NCI-H146 treated with DMSO at 0.1 percent for 48 hours (cell line): Measurements from ENCODE around the gene TANC1.
"Not testable (repeated sequence)": the region's sequence is repeated elsewhere in the genome, so short reads cannot be mapped to it uniquely, and the experiment has no call there.

Experiments used
- DNase-seq: peaks from one replicate; lab custom pipeline; 2025; ENCODE audit not compliant: unreplicated experiment; lab: John Stamatoyannopoulos, UW

Gene TANC1

GRCh38 chr2:159022019-159022418 is 53.6 kb downstream of the TANC1 start:
- DNase-seq: no peak

- DNase-seq: no peak
These were observed 57.7 kb downstream of the TANC1 start for GRCh38 chr2:159026170-159026569.

- DNase-seq: no peak
These were observed 60.3 kb downstream of the TANC1 start for GRCh38 chr2:159028776-159029175.

DNA sequence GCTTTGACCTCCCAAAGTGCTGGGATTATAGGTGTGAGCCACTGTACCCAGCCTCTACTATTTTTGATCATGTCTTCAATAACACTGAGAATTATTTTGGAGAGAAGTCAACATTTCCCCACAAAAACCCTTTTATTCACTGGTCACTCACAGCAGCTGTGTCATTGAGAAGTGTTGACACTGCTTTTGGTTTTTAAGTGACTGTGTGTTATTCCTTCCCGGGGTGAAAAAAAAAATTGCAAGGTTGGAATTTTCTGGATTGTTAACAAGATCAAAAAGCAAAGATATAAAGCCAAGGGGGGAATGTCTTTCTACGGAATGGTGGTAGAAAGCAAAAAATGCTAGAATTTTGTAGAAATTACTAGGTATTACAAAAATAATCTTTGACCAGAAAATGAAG is 61.5 kb downstream of the TANC1 start:
- DNase-seq: no peak

GRCh38 chr2:159030674-159031380 is 62.4 kb downstream of the TANC1 start:
- no peak for DNase-seq

GRCh38 chr2:159032146-159032545 is 63.7 kb downstream of the TANC1 start:
- DNase-seq: no peak

- no peak for DNase-seq
These were observed 64.1 kb downstream of the TANC1 start for GRCh38 chr2:159032580-159032979.

DNA sequence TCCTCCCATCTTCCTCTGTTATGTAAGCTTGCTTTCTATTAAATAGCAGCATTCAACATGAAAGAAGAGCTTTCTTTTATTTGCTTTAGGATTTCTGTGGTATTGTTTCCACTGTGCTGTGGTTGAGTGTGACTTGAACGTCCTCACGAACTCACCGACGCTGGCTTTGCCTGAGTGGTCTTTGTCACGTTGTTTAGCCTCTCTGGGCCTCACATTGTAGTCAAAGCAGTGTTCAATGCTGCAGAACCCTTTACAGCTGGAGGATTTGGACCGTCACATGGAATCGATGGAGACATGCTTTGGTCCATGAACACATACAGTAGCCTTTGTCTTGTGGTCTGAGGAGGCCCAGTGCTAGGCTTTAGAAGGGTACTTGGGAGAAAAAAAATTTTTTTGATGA is 66.3 kb downstream of the TANC1 start:
- no peak for DNase-seq

DNA sequence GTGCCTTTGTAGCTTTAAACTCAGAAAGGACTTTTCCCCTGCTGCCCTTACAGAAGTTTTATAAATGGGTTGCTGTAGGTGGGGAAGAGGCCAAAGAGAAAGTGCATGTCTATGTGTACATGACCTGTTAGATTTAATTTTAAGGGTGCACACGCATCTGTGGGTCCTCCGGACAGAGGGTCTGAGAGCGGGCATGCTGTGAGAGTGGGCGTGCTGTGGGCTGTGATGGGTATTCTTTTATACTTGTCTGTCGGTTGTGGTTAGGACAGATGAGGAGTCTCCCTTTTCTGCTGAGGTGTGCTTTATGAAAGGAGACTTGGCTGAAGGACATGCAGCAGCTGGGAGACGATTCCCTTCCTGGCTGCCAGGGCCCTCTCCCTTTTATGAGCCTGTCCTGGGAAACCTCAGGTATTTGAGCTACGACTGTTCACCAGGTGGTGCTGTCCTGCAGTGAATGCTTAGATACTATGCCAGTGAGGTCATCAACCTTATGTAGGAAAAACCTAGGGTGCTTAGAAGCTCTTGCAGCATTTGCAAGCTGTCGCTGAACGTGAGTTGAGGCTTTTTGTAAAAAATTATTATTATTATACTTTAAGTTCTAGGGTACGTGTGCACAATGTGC is 67.5 kb downstream of the TANC1 start:
- no peak for DNase-seq

GRCh38 chr2:159036461-159036860 is 68.0 kb downstream of the TANC1 start:
- DNase-seq: not testable (repeated sequence)

GRCh38 chr2:159041328-159041727 is 72.9 kb downstream of the TANC1 start:
- not testable (repeated sequence) for DNase-seq

GRCh38 chr2:159042115-159042850 is 73.8 kb downstream of the TANC1 start:
- DNase-seq: no peak

DNA sequence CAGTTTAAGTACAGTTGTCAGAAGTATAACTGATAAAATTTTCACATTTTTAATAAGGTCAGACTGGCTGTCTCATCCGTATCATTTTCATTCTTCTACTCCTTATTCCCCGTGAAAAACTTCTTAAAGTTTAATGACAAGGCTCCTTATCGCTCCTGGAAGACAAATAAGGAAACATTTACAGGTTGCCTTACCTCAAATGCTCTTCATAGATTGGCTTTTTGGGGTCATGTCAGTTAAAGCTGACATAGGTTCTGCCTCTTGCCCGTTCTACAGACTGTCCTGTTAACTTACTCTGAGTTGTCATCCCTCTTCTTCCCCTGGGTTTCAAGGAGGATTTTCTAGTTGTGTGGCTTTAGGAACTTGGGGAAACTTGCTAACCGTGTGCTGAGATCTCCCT is 75.3 kb downstream of the TANC1 start:
- no peak for DNase-seq

GRCh38 chr2:159044804-159045286 is 76.4 kb downstream of the TANC1 start:
- DNase-seq: no peak

- no peak for DNase-seq
These were observed 77.4 kb downstream of the TANC1 start for GRCh38 chr2:159045545-159046454.

- no peak for DNase-seq
These were observed 78.5 kb downstream of the TANC1 start for GRCh38 chr2:159046966-159047365.

GRCh38 chr2:159050426-159050825 is 82.0 kb downstream of the TANC1 start:
- no peak for DNase-seq

DNA sequence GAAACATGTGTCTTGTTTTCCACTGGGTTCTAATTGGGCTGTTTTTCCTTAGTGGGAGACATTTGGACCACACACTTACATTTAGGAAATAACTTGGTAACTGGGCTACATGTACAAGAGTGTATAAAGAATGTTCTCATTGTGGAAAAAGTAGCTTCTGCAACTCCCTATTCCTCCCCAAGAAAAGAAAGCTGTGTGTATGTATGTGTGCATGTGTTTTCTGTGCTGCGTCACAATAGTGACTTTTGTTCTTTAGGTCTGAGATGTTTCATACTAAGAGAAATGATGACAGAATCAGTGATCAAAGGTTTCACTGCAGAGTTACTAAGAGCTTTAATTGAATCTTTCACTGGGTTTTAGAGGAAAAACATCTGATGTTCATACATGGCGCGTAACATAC is 82.7 kb downstream of the TANC1 start:
- no peak for DNase-seq

- DNase-seq: no peak
These were observed 83.2 kb downstream of the TANC1 start for GRCh38 chr2:159051661-159052060.

DNA sequence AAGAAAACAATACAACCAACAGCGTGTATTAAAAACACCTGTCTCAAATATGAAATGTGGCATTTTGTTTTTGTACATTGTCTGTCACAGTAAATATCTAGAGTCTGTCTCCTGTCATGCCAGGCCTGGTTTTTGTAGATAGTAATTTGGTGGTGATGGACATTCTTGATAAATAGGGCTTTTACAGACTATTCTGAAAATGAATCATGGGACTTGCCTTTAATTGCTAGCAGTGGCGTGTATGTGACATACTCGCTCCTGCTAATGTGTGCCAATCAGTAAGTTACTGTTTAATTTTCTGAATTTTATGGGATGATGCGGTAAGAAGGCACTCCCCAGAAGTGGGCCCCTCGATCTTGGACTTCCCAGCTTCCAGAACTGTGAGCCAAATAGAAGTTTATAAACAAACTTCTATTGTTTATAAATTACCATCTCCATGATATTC is 83.7 kb downstream of the TANC1 start:
- DNase-seq: no peak
